CD8-positive, alpha-beta memory T cell (primary cell): ENCODE data around the gene CLDN9. TPM values are rescaled to one million over a fixed set of nuclear protein-coding genes. Genes with fewer than 3 reads are reported as not detected.

ENCODE experiments used
- CTCF ChIA-PET: fragments of 350-600 bp; sonication (Branson Sonifier 250); formaldehyde crosslinking; loops from one replicate; lab custom pipeline; 2021; ENCODE audit warnings: antibody characterized with exemption; lab: Charles Lee
- POLR2A ChIA-PET: fragments of 350-600 bp; sonication (Branson Sonifier 250); formaldehyde crosslinking; loops from one replicate; lab custom pipeline; 2021; ENCODE audit warnings: antibody characterized with exemption; lab: Charles Lee
- DNase-seq, 5 donors: peaks; one replicate each; pipeline versions ENCODE4 v3.0.0 to v3.0.0-alpha.2; 2020 to 2022; ENCODE audit warnings: mixed read lengths in 1 of 5
- H3K27ac ChIP-seq: one replicate; pipeline ENCODE4 v1.7.0; 2013; ENCODE audit warnings: low read depth, mild to moderate bottlenecking, low read length, moderate library complexity
- H3K27me3 ChIP-seq: 2 replicates; pipeline ENCODE4 v1.7.0; 2013; ENCODE audit warnings: low read length, mild to moderate bottlenecking; ENCODE audit not compliant: insufficient read depth, poor library complexity, severe bottlenecking
- H3K36me3 ChIP-seq: 2 replicates; pipeline ENCODE4 v1.7.0; 2013; ENCODE audit warnings: mild to moderate bottlenecking, low read length, moderate library complexity; ENCODE audit not compliant: insufficient read depth
- H3K4me1 ChIP-seq: 2 replicates; pipeline ENCODE4 v1.7.0; 2013; ENCODE audit warnings: mild to moderate bottlenecking, low read length, moderate library complexity; ENCODE audit not compliant: insufficient read depth
- H3K4me3 ChIP-seq: 2 replicates; pipeline ENCODE4 v1.7.0; 2013; ENCODE audit warnings: mild to moderate bottlenecking, low read length
- H3K9me3 ChIP-seq: 2 replicates; pipeline ENCODE4 v1.7.0; 2013; ENCODE audit warnings: mild to moderate bottlenecking, low read length
- H3K27ac Mint-ChIP-seq, 8 donors: one replicate each; pipeline ENCODE4 v1.8.0; 2020 to 2021; ENCODE audit warnings: mixed read lengths in 8 of 8, mild to moderate bottlenecking in 6 of 8, inconsistent platforms in 3 of 8, moderate library complexity in 3 of 8
- H3K27me3 Mint-ChIP-seq, 2 donors: one replicate each; pipeline ENCODE4 v1.8.0; 2020 to 2021; ENCODE audit warnings: mixed read lengths in 2 of 2, mild to moderate bottlenecking in 1 of 2, moderate library complexity in 1 of 2
- H3K36me3 Mint-ChIP-seq, 3 donors: one replicate each; pipeline ENCODE4 v1.8.0; 2020 to 2021; ENCODE audit warnings: mixed read lengths in 3 of 3, inconsistent platforms in 1 of 3, mild to moderate bottlenecking in 1 of 3
- H3K4me1 Mint-ChIP-seq, 3 donors: one replicate each; pipeline ENCODE4 v1.8.0; 2020 to 2021; ENCODE audit warnings: mixed read lengths in 3 of 3, inconsistent platforms in 1 of 3, mild to moderate bottlenecking in 1 of 3
- H3K4me3 Mint-ChIP-seq, 7 donors: one replicate each; pipeline ENCODE4 v1.8.0; 2020 to 2021; ENCODE audit warnings: mixed read lengths in 7 of 7, mild to moderate bottlenecking in 6 of 7, moderate library complexity in 4 of 7, inconsistent platforms in 2 of 7
- H3K9me3 Mint-ChIP-seq, 5 donors: one replicate each; pipeline ENCODE4 v1.8.0; 2020 to 2022; ENCODE audit warnings: mixed read lengths in 5 of 5, mild to moderate bottlenecking in 3 of 5, moderate library complexity in 2 of 5, inconsistent platforms in 1 of 5
- polyA plus RNA-seq: library from polyadenylated mRNA; unstranded; fragments of 300-500 nt; fragmentation: Illumina TruSeq; gene quantifications from one replicate; pipeline ENCODE4 v1.2.3, GENCODE V29; 2021
- total RNA-seq, 2 experiments: library from RNA; stranded (reverse); gene quantifications; one replicate each; pipeline ENCODE4 v1.2.3, GENCODE V29; 2021

Gene CLDN9
- total and polyA plus RNA-seq, 3 experiments from 2014 or later: not detected

- POLR2A ChIA-PET: no interaction called here
- Histone ChIP-seq H3K27ac (no peak within 1 kb of the TSS), H3K9me3 (no peaks in the 10 kb centered on the region), H3K4me3 (no peak within 1 kb of the TSS), H3K27me3 (no peaks in the 10 kb centered on the region), H3K4me1 (peaks cover 35% of the 10 kb centered on the region), H3K36me3 (no peaks in the 10 kb centered on the region)
- DNase-seq: no peak
- Mint-ChIP-seq H3K27me3 (peaks cover 2 to 8% of the 10 kb centered on the region in 2 donors), H3K27ac (peak within 1 kb of the TSS in 2 of 8 donors; percentile 43 to 50), H3K36me3 (no peaks in the 10 kb centered on the region), H3K4me1 (peaks cover 26 to 41% (median 27%) of the 10 kb centered on the region in 3 donors), H3K4me3 (peak within 1 kb of the TSS in 2 of 7 donors; percentile 28 to 48), H3K9me3 (no peaks in the 10 kb centered on the region)
- CTCF ChIA-PET: interaction anchor here (5.8 to 17.8 kb wide), 2 partner anchors 12 kb away, joined by 58 to 289 read pairs; partner anchors contain the start of gene CLDN9
Measured at GRCh38 chr16:3017794-3018506, 5.2 kb downstream of the CLDN9 start, which contains the start of gene CLDN6. Gene CLDN6 (minus strand): TSS chr16:3018183. CDS start chr16:3016021, 2,162 bp downstream.

GRCh38 chr16:3019594-3020246, 7.0 kb downstream of the CLDN9 start:
- Mint-ChIP-seq H3K9me3 (no peaks in the 10 kb centered on the region), H3K4me3 (peak overlapping the region; percentile 83 to 95 (median 87)), H3K27me3 (peaks cover 2 to 3% of the 10 kb centered on the region in 2 donors), H3K4me1 (peaks cover 37 to 56% (median 42%) of the 10 kb centered on the region in 3 donors), H3K27ac (peak overlapping the region; percentile 54 to 91 (median 76)), H3K36me3 (peaks cover 0 to 6% (median 3%) of the 10 kb centered on the region in 3 donors)
- Histone ChIP-seq H3K4me3 (peak overlapping the region; percentile 45), H3K27ac (no peak overlapping the region), H3K27me3 (no peaks in the 10 kb centered on the region), H3K9me3 (no peaks in the 10 kb centered on the region), H3K36me3 (no peaks in the 10 kb centered on the region), H3K4me1 (peaks cover 47% of the 10 kb centered on the region)
- CTCF ChIA-PET: interaction anchor here (1.5 to 17.8 kb wide), 3 partner anchors 10 to 39 kb away, joined by 4 to 289 read pairs (median 58); partner anchors contain the start of gene CLDN9
- POLR2A ChIA-PET: interaction anchor here (0.6 to 1.8 kb wide), 7 partner anchors 8 to 139 kb away, joined by 3 to 7 read pairs (median 4); no protein-coding TSS in a partner anchor
- no peak for DNase-seq

- CTCF ChIA-PET: interaction anchor here (1.2 to 17.8 kb wide), 4 partner anchors 10 to 38 kb away, joined by 3 to 289 read pairs (median 31); partner anchors contain the start of gene CLDN9
- H3K27me3 ChIP-seq: no peaks in the 10 kb centered on the region
- Mint-ChIP-seq H3K4me3 (peak within 1 kb of the TSS; percentile 83 to 98 (median 93)), H3K27me3 (peaks cover 0 to 2% of the 10 kb centered on the region in 2 donors), H3K36me3 (peaks cover 0 to 6% (median 3%) of the 10 kb centered on the region in 3 donors), H3K4me1 (peaks cover 37 to 56% (median 42%) of the 10 kb centered on the region in 3 donors), H3K9me3 (no peaks in the 10 kb centered on the region), H3K27ac (peak within 1 kb of the TSS; percentile 78 to 95 (median 92))
- H3K36me3 ChIP-seq: no peaks in the 10 kb centered on the region
- H3K4me1 ChIP-seq: peaks cover 47% of the 10 kb centered on the region
- DNase-seq: peak; percentile 45 to 75 (median 66)
- POLR2A ChIA-PET: interaction anchor here (1.0 to 1.8 kb wide), 6 partner anchors 8 to 138 kb away, joined by 3 to 7 read pairs (median 4); no protein-coding TSS in a partner anchor
- peak within 1 kb of the TSS; percentile 78 for H3K27ac ChIP-seq
- peak within 1 kb of the TSS; percentile 70 for H3K4me3 ChIP-seq
- no peaks in the 10 kb centered on the region for H3K9me3 ChIP-seq
Measured at GRCh38 chr16:3020247-3020603, 7.5 kb downstream of the CLDN9 start, which contains the start of gene TNFRSF12A. Gene TNFRSF12A (plus strand): TSS chr16:3020368. CDS start chr16:3020398, 30 bp downstream.

GRCh38 chr16:3020604-3021448, 8.1 kb downstream of the CLDN9 start:
- H3K4me3 Mint-ChIP-seq: peak overlapping the region; percentile 83 to 98 (median 93)
- H3K27ac Mint-ChIP-seq: peak overlapping the region; percentile 78 to 95 (median 90)
- CTCF ChIA-PET: interaction anchor here (1.2 to 17.8 kb wide), 5 partner anchors 9 to 109 kb away, joined by 3 to 289 read pairs (median 7); partner anchors contain the start of gene CLDN9
- no peaks in the 10 kb centered on the region for H3K36me3 ChIP-seq
- POLR2A ChIA-PET: interaction anchor here (0.6 to 1.8 kb wide), 7 partner anchors 7 to 224 kb away, joined by 3 to 7 read pairs (median 4); no protein-coding TSS in a partner anchor
- H3K27me3 ChIP-seq: no peaks in the 10 kb centered on the region
- H3K4me1 Mint-ChIP-seq: peaks cover 37 to 56% (median 42%) of the 10 kb centered on the region in 3 donors
- peaks cover 0 to 2% of the 10 kb centered on the region in 2 donors for H3K27me3 Mint-ChIP-seq
- peak in 4 of 5 donors; percentile 55 to 90 (median 70) for DNase-seq
- H3K4me3 ChIP-seq: peak overlapping the region; percentile 70
- H3K9me3 ChIP-seq: no peaks in the 10 kb centered on the region
- H3K27ac ChIP-seq: peak overlapping the region; percentile 78
- H3K9me3 Mint-ChIP-seq: no peaks in the 10 kb centered on the region
- peaks cover 0 to 7% (median 3%) of the 10 kb centered on the region in 3 donors for H3K36me3 Mint-ChIP-seq
- peaks cover 47% of the 10 kb centered on the region for H3K4me1 ChIP-seq

- H3K27ac ChIP-seq: peak overlapping the region; percentile 61
- peaks cover 47% of the 10 kb centered on the region for H3K4me1 ChIP-seq
- no peak overlapping the region for H3K4me3 ChIP-seq
- Mint-ChIP-seq H3K27ac (peak overlapping the region; percentile 78 to 97 (median 90)), H3K27me3 (peaks cover 0 to 2% of the 10 kb centered on the region in 2 donors), H3K4me3 (peak overlapping the region; percentile 83 to 98 (median 93)), H3K4me1 (peaks cover 41 to 61% (median 42%) of the 10 kb centered on the region in 3 donors), H3K9me3 (no peaks in the 10 kb centered on the region), H3K36me3 (peaks cover 0 to 15% (median 3%) of the 10 kb centered on the region in 3 donors)
- no peaks in the 10 kb centered on the region for H3K9me3 ChIP-seq
- H3K27me3 ChIP-seq: no peaks in the 10 kb centered on the region
- DNase-seq: peak; percentile 61 to 84 (median 63)
- H3K36me3 ChIP-seq: peaks cover 6% of the 10 kb centered on the region
- ChIA-PET POLR2A (interaction anchor here (0.6 to 1.0 kb wide), 2 partner anchors 18 to 223 kb away, joined by 3 to 6 read pairs; no protein-coding TSS in a partner anchor), CTCF (interaction anchor here (1.0 to 17.8 kb wide), 5 partner anchors 8 to 108 kb away, joined by 3 to 289 read pairs (median 7); partner anchors contain the start of gene CLDN9)
Measured at GRCh38 chr16:3021449-3022207, 8.9 kb downstream of the CLDN9 start.

- POLR2A ChIA-PET: interaction anchor here (1.0 to 1.2 kb wide), 2 partner anchors 18 to 128 kb away, joined by 3 to 4 read pairs; no protein-coding TSS in a partner anchor
- DNase-seq: peak in 4 of 5 donors; percentile 50 to 88 (median 72)
- Mint-ChIP-seq H3K4me1 (peaks cover 42 to 61% (median 42%) of the 10 kb centered on the region in 3 donors), H3K36me3 (peaks cover 0 to 21% (median 3%) of the 10 kb centered on the region in 3 donors), H3K9me3 (no peaks in the 10 kb centered on the region), H3K27me3 (peaks cover 0 to 2% of the 10 kb centered on the region in 2 donors), H3K4me3 (peak overlapping the region; percentile 43 to 98 (median 93)), H3K27ac (peak overlapping the region; percentile 61 to 93 (median 86))
- Histone ChIP-seq H3K27me3 (no peaks in the 10 kb centered on the region), H3K4me3 (no peak overlapping the region), H3K27ac (peak overlapping the region; percentile 61), H3K9me3 (no peaks in the 10 kb centered on the region), H3K4me1 (peaks cover 47% of the 10 kb centered on the region), H3K36me3 (peaks cover 7% of the 10 kb centered on the region)
- CTCF ChIA-PET: interaction anchor here (1.0 to 17.8 kb wide), 5 partner anchors 7 to 108 kb away, joined by 3 to 289 read pairs (median 7); partner anchors contain the start of gene CLDN9
Measured at GRCh38 chr16:3022208-3022683, 9.5 kb downstream of the CLDN9 start.
